Endothelial cell of umbilical vein (primary cell): Measurements from ENCODE around the gene DEXI.

Source experiments
- CTCF ChIP-seq, 2 donors: IDR thresholded peaks; 1 replicate in 1 of 2; 2 replicates in 1 of 2; pipeline ENCODE4 v1.5.1; 2011; ENCODE audit warnings: low read length in 2 of 2, mild to moderate bottlenecking in 2 of 2, moderate library complexity in 2 of 2, control low read depth in 1 of 2, inconsistent platforms in 1 of 2, low read depth in 1 of 2; ENCODE audit not compliant: insufficient read depth in 1 of 2; ENCODE audit errors: extremely low read depth in 1 of 2
- EZH2 ChIP-seq: IDR thresholded peaks from 2 replicates; pipeline ENCODE4 v1.6.1; 2012; ENCODE audit warnings: borderline replicate concordance, low read depth, mild to moderate bottlenecking, moderate library complexity, low read length, inconsistent platforms; ENCODE audit not compliant: severe bottlenecking
- FOS ChIP-seq: IDR thresholded peaks from 2 replicates; pipeline ENCODE4 v1.6.1; 2011; ENCODE audit warnings: mild to moderate bottlenecking, low read length, moderate library complexity, borderline replicate concordance; ENCODE audit not compliant: insufficient read depth
- GATA2 ChIP-seq: IDR thresholded peaks from 2 replicates; pipeline ENCODE4 v1.7.0; 2011; ENCODE audit warnings: low read depth, mild to moderate bottlenecking, moderate library complexity, mixed read lengths, low read length; ENCODE audit not compliant: insufficient read length, insufficient read depth
- JUN ChIP-seq: IDR thresholded peaks from 2 replicates; pipeline ENCODE4 v1.6.1; 2011; ENCODE audit warnings: borderline replicate concordance, low read depth; ENCODE audit not compliant: insufficient read length, insufficient read depth
- MAX ChIP-seq: IDR thresholded peaks from 2 replicates; pipeline ENCODE4 v1.6.1; 2011; ENCODE audit not compliant: insufficient read depth, insufficient read length
- MYC ChIP-seq: IDR thresholded peaks from one replicate; pipeline ENCODE4 v1.6.1; 2011; ENCODE audit warnings: mild to moderate bottlenecking, low read depth, low read length
- POLR2A ChIP-seq: IDR thresholded peaks from 2 replicates; pipeline ENCODE4 v1.6.1; 2012; ENCODE audit warnings: low read depth, mild to moderate bottlenecking, control low read depth, low read length
- POLR2AphosphoS5 ChIP-seq: IDR thresholded peaks from 2 replicates; pipeline ENCODE4 v1.6.1; 2012; ENCODE audit warnings: low read depth, mild to moderate bottlenecking, control low read depth, low read length, moderate library complexity; ENCODE audit not compliant: insufficient read depth

- TF ChIP-seq CTCF (IDR thresholded peaks at IDR 0.05; ENCODE audit: extremely low read depth in 1 of 2, insufficient read depth in 1 of 2, low read depth in 1 of 2, low read length in 2 of 2) (peak; percentile 26 to 57), POLR2A (no peak), GATA2 (no peak), POLR2AphosphoS5 (no peak), EZH2 (no peak), MAX (no peak), FOS (no peak), MYC (no peak), JUN (no peak)
These were observed 46.0 kb upstream of the DEXI start for GRCh38 chr16:10988164-10988803.
